PC-9 (cell line): ENCODE data around the gene TSPAN11.

ENCODE experiments used
- CTCF ChIP-seq: fragments of 200-600 bp; sonication (generic); conservative IDR thresholded peaks from 2 replicates; pipeline ENCODE4 v1.6.1; 2017; ENCODE audit warnings: mixed run types, antibody characterized with exemption, mild to moderate bottlenecking, moderate library complexity
- EZH2 ChIP-seq: fragments of 200-600 bp; sonication (generic); IDR thresholded peaks from 2 replicates; pipeline ENCODE4 v1.8.0; 2017; ENCODE audit warnings: antibody characterized with exemption, low read depth

GRCh38 chr12:31011336-31011735, 84.8 kb downstream of the TSPAN11 start:
- TF ChIP-seq EZH2 (no peak), CTCF (no peak)
